Measurements from ENCODE around the gene UBAP2L.

The UBAP2L gene

GRCh38 chr1:154237880-154238506, 17.2 kb downstream of the UBAP2L start:
- no peak for DNase-seq (ENCODE audit: low spot score)
- in situ Hi-C loops (cut with MboI; ENCODE audit: low pct_unique_long_range_greater_than_20kb, low sequenced_read_pairs, unreplicated experiment), result no loop called here

DNA sequence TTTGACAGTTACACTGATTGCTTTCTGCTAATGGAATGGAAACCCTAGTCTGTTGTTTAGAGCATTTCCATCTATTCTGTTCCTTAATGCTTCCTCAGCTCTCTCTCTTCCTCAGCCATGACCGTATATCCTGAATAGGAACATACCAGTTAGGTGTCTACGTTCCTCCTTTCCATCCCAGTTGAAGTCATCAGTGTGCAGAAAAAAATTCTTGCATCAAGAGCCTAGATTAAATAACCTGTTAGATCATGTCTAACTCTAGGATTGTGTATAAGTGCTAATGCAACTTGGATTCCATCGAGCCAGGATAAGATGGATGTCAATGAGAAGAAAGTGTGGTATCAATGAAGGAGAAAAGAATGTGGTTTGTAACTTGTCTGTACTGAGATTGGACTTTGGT, 18.7 kb downstream of the UBAP2L start:
- no peak for TF ChIP-seq CTCF (IDR thresholded peaks at IDR 0.05; ENCODE audit: extremely low read depth, insufficient read depth, missing control alignments)
- in situ Hi-C loops (cut with MboI; ENCODE audit: low pct_unique_long_range_greater_than_20kb, low sequenced_read_pairs, unreplicated experiment), result no loop called here
- no peak for DNase-seq (ENCODE audit: low spot score)

More at GRCh38 chr1:154237880-154238506, 17.2 kb downstream of the UBAP2L start:
- TF ChIP-seq CTCF (IDR thresholded peaks at IDR 0.05; ENCODE audit: extremely low read depth, insufficient read depth, missing control alignments), result no peak

DNA sequence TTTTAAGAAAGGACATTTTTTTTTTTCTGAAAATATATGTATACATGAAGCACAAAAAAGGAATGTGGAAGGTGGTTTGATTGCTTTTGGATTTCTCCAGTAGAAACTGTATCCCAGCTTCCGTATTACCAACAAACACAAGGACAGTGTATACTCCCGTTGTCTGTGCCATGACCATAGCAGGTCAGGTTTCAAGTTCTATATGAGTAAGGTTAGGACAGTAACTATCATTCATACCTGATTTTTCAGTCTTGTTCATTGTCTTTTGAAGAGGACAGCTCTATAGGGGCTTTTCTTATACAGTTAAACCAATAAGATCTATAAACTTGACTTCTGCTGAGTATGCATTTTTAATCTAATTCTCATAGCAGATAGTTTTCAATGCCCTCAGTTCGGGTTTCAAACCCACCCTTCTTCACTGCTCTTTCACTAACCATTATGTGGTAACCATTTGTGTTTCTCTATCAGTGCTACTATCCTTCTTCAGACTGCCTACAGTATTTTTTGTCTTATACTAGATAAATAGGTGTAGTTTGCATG, 19.6 kb downstream of the UBAP2L start:
- DNase-seq (ENCODE audit: low spot score), result no peak
- no peak for TF ChIP-seq CTCF (IDR thresholded peaks at IDR 0.05; ENCODE audit: extremely low read depth, insufficient read depth, missing control alignments)
- in situ Hi-C loops (cut with MboI; ENCODE audit: low pct_unique_long_range_greater_than_20kb, low sequenced_read_pairs, unreplicated experiment), result no loop called here

GRCh38 chr1:154241703-154242351, 21.1 kb downstream of the UBAP2L start:
- no peak for DNase-seq (ENCODE audit: low spot score)
- TF ChIP-seq CTCF (IDR thresholded peaks at IDR 0.05; ENCODE audit: extremely low read depth, insufficient read depth, missing control alignments), result no peak
- in situ Hi-C loops (cut with MboI; ENCODE audit: low pct_unique_long_range_greater_than_20kb, low sequenced_read_pairs, unreplicated experiment), result no loop called here

DNA sequence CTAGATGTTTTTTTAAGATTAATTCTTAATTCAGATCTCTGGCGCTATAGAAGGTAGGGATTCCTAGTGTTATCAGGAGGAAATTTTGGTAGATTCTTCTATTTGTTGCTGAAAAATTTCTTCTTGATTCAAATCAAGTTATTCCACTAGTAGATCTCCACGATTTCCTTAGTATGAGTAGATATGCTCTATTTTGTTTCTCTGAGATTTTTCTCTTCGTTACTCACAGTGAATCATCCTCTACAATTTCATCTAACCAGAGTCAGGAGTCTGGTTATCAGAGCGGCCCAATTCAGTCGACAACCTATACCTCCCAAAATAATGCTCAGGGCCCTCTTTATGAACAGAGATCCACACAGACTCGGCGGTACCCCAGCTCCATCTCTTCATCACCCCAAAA, 32.9 kb downstream of the UBAP2L start:
- no peak for TF ChIP-seq CTCF (IDR thresholded peaks at IDR 0.05; ENCODE audit: extremely low read depth, insufficient read depth, missing control alignments)
- DNase-seq (ENCODE audit: low spot score), result no peak
- in situ Hi-C loops (cut with MboI; ENCODE audit: low pct_unique_long_range_greater_than_20kb, low sequenced_read_pairs, unreplicated experiment), result no loop called here

GRCh38 chr1:154256686-154257085, 35.9 kb downstream of the UBAP2L start:
- in situ Hi-C loops (cut with MboI; ENCODE audit: low pct_unique_long_range_greater_than_20kb, low sequenced_read_pairs, unreplicated experiment), result no loop called here
- no peak for DNase-seq (ENCODE audit: low spot score)
- TF ChIP-seq CTCF (IDR thresholded peaks at IDR 0.05; ENCODE audit: extremely low read depth, insufficient read depth, missing control alignments), result no peak

Measured in GM13977 (cell line).